Progenitor cell of endocrine pancreas (in vitro differentiated cells): ENCODE data around the gene GALNTL6. TPM values are rescaled to one million over a fixed set of nuclear protein-coding genes. Genes with fewer than 3 reads are reported as not detected.

Experiments used
- DNase-seq: peaks from one replicate; pipeline ENCODE4 v3.0.0; 2021; ENCODE audit warnings: low spot score; ENCODE audit not compliant: unreplicated experiment
- H3K27ac Mint-ChIP-seq: 2 replicates; pipeline ENCODE4 v1.8.0; 2021; ENCODE audit warnings: mild to moderate bottlenecking, moderate library complexity, mixed read lengths
- H3K27me3 Mint-ChIP-seq: 2 replicates; pipeline ENCODE4 v1.8.0; 2021; ENCODE audit warnings: mixed read lengths
- H3K36me3 Mint-ChIP-seq: 2 replicates; pipeline ENCODE4 v1.8.0; 2022; ENCODE audit warnings: mixed read lengths; ENCODE audit not compliant: insufficient read depth
- H3K4me1 Mint-ChIP-seq: 2 replicates; pipeline ENCODE4 v1.8.0; 2021; ENCODE audit warnings: low read depth, mixed read lengths
- H3K4me3 Mint-ChIP-seq: 2 replicates; pipeline ENCODE4 v1.8.0; 2021; ENCODE audit warnings: low read depth, mild to moderate bottlenecking, moderate library complexity, mixed read lengths
- H3K9me3 Mint-ChIP-seq: 2 replicates; pipeline ENCODE4 v1.8.0; 2021; ENCODE audit warnings: low read depth, mixed read lengths
- total RNA-seq: library from RNA; stranded (reverse); gene quantifications from 2 replicates; pipeline ENCODE4 v1.2.1, GENCODE V29; 2021
- TF ChIP-seq, protein P1 (sequence below): fragments of 200-600 bp; sonication (generic); IDR thresholded peaks from one replicate; pipeline ENCODE4 v1.5.0; 2021; ENCODE audit warnings: antibody characterized with exemption, mild to moderate bottlenecking; ENCODE audit not compliant: unreplicated experiment

GALNTL6 gene
- total RNA-seq, 1 donor from 2014 or later = 0.14 TPM

DNA sequence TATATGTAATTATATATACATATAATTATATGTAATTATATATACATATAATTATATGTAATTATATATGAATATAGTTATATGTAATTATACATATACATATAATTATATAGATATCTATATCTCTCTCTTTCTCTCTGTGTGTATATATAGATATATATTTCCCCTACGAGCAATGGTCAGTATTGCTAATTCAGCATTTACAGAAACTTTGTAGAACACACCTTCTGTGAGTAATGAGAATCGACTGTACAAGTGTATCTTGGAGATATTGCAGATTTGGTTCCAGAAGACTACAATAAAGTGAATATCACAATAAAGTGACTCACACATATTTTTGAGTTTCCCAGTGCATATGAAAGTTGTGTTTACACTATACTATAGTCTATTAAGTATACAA lies 33.7 kb downstream of the GALNTL6 start:
- TF ChIP-seq, protein P1, sequence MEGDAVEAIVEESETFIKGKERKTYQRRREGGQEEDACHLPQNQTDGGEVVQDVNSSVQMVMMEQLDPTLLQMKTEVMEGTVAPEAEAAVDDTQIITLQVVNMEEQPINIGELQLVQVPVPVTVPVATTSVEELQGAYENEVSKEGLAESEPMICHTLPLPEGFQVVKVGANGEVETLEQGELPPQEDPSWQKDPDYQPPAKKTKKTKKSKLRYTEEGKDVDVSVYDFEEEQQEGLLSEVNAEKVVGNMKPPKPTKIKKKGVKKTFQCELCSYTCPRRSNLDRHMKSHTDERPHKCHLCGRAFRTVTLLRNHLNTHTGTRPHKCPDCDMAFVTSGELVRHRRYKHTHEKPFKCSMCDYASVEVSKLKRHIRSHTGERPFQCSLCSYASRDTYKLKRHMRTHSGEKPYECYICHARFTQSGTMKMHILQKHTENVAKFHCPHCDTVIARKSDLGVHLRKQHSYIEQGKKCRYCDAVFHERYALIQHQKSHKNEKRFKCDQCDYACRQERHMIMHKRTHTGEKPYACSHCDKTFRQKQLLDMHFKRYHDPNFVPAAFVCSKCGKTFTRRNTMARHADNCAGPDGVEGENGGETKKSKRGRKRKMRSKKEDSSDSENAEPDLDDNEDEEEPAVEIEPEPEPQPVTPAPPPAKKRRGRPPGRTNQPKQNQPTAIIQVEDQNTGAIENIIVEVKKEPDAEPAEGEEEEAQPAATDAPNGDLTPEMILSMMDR = no peak
- DNase-seq = no peak
- Mint-ChIP-seq H3K27ac (no peak overlapping the region), H3K36me3 (no peaks in the 10 kb centered on the region), H3K9me3 (peaks cover 3% of the 10 kb centered on the region), H3K4me1 (no peaks in the 10 kb centered on the region), H3K27me3 (peaks cover 3% of the 10 kb centered on the region), H3K4me3 (no peak overlapping the region)

DNA sequence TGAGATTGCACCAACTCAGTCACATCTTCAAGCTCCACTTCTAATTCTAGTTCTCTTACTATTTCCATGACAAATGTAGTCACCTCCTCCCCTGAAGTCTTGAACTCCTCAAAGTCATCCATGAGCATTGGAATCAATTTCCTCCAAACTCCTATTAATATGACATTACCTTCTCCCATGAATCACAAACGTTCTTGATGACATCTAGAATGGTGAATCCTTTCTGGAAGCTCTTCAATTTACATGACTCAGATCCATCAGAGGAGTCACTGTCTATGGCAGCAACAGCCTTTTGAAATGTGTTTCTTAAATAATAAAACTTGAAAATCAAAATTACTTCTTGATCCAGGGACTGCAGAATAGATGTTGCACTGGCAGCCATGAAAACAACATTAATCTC lies 34.5 kb downstream of the GALNTL6 start:
- H3K36me3 Mint-ChIP-seq = no peaks in the 10 kb centered on the region
- H3K4me3 Mint-ChIP-seq = no peak overlapping the region
- H3K4me1 Mint-ChIP-seq = peaks cover 2% of the 10 kb centered on the region
- TF ChIP-seq, protein P1 = no peak
- DNase-seq = no peak
- H3K9me3 Mint-ChIP-seq = no peaks in the 10 kb centered on the region
- no peak overlapping the region for H3K27ac Mint-ChIP-seq
- H3K27me3 Mint-ChIP-seq = peaks cover 3% of the 10 kb centered on the region

DNA sequence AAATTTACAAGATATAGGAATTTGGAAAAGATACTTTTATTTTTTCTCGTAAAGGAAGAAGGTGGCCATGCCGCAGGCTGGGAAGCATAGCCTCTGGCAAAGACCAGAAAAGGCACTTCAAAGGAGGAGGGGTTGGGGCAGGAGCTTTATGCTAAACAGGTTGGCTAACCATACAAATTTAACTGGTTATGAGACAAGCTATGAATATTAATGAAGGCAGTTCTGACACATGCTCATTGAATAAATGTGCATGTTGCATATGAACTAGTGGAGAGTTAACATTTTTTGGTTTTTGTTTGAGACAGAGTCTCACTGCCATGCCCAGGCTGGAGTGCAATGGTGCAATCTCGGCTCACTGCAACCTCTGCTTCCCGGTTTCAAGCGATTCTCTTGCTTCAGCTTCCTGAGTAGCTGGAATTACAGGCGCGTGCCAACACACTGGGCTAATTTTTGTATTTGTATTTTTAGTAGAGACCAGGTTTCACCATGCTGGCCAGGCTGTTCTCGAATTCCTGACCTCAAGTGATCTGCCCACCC lies 36.5 kb downstream of the GALNTL6 start:
- no peaks in the 10 kb centered on the region for H3K36me3 Mint-ChIP-seq

DNA sequence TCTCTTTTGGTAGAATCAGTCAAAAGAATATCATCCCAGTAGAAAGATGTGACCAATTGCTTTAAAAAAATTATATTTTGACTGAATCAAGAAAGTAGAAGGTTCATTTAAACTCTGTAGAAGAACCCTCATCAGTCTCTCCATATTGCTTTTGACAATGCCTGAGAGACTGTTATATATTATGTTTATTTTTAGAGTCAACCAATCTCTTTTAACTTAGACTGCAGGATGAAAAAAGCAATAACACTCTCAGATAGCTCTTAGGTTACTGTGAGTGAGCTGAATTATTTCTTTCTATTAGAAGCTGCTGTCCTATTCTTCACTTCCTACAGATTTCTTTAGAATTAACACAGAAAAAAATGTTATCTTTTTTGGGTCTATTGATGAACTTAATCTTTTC lies 38.1 kb downstream of the GALNTL6 start:
- no peak for DNase-seq
- TF ChIP-seq, protein P1 = no peak
- H3K9me3 Mint-ChIP-seq = no peaks in the 10 kb centered on the region
- no peak overlapping the region for H3K4me3 Mint-ChIP-seq
- H3K27ac Mint-ChIP-seq = no peak overlapping the region
- H3K36me3 Mint-ChIP-seq = no peaks in the 10 kb centered on the region
- no peaks in the 10 kb centered on the region for H3K27me3 Mint-ChIP-seq
- peaks cover 2% of the 10 kb centered on the region for H3K4me1 Mint-ChIP-seq

More for the DNA sequence above, 36.5 kb downstream of the GALNTL6 start:
- H3K27ac Mint-ChIP-seq = no peak overlapping the region
- H3K4me3 Mint-ChIP-seq = no peak overlapping the region
- TF ChIP-seq, protein P1 = no peak
- H3K4me1 Mint-ChIP-seq = peaks cover 2% of the 10 kb centered on the region
- H3K27me3 Mint-ChIP-seq = no peaks in the 10 kb centered on the region
- DNase-seq = no peak
- no peaks in the 10 kb centered on the region for H3K9me3 Mint-ChIP-seq

DNA sequence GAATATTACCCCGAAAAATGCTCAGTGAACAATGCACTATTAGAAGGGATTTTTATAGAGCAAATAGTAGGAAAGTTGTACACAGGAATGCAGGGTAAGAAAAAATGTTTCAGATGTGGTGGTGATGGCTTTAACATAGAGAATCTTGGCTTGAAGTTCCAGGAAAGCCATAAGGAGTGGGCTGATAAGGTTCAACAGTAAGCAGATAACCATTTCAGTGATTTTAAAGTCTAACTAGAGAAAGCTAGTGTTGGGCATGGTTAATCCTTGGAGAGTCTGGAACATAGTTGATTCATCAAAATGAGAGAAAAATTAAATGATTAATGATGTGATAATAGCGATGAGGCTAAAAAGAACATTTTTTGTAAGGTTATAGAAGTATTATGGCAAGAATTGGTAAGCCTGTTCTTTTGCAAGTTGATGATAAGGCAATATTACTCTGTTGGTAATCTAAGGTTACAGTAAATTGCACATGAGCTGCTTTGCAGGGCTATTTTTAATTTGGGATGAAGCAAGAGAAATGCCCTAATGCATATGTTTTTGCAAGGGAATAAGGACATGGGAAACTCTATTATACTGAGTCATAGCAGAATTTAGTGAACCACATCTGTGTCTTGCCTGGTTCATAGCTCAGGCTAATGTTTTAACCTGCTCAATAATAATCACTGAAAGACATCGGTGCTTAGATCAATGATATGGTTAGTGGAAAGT lies 44.3 kb downstream of the GALNTL6 start:
- Mint-ChIP-seq H3K36me3 (no peaks in the 10 kb centered on the region), H3K27me3 (no peaks in the 10 kb centered on the region), H3K4me3 (no peak overlapping the region), H3K4me1 (peaks cover 5% of the 10 kb centered on the region), H3K9me3 (no peaks in the 10 kb centered on the region), H3K27ac (no peak overlapping the region)
- TF ChIP-seq, protein P1 = no peak
- no peak for DNase-seq
